GM23248 (cell line): ENCODE results near the gene HERC2.
"Not testable (repeated sequence)": the region's sequence is repeated elsewhere in the genome, so short reads cannot be mapped to it uniquely, and the experiment has no call there.

Experiments
- EZH2 ChIP-seq: fragments of 200-600 bp; sonication (generic); IDR thresholded peaks from 2 replicates; pipeline ENCODE4 v1.6.1; 2018; ENCODE audit warnings: antibody characterized with exemption, mild to moderate bottlenecking; ENCODE audit not compliant: insufficient read depth, poor library complexity, severe bottlenecking
- EZH2phosphoT487 ChIP-seq: fragments of 200-600 bp; sonication (generic); IDR thresholded peaks from 2 replicates; pipeline ENCODE4 v1.6.1; 2018; ENCODE audit warnings: antibody characterized with exemption, moderate library complexity, mild to moderate bottlenecking, low read depth; ENCODE audit not compliant: insufficient read depth

DNA sequence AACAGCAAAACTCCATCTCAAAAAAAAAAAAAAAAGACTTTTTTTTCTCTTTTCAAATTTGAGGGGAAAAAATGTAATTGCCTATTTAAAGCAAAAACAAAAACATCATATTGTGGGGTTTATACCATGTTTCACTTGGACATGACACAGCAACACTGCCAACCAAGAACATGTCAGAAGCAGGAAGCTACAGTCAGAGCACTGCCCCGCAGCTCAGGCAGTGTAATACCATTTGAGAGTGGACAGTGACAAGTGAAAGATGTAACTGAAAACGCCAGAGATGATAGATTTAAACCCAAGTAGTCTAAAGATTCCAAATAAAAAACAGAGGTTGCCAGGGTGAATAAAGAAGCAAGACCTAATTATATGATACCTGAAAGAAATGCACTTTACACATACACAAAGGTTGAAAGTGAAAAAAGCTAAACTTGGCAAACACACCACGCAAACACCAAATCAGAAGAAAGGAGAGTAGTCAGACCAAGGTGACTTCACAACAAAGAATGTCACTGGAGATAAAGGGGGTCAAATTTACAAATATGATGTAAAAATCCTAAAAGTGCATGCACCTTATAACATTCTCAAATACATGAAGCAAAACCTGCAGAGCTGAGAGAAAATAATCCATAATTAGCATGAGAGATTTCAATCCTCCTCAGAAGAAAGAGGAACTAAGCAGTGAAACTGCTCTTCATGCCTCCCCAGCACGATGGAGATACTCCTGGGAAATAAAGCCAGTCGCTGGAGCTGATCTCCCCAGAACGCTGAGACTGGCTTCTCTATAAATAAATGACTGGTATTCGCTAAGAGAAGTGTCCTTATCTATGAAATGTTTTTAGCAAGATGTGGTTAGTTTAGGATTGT is 32.9 kb downstream of the HERC2 start:
- TF ChIP-seq EZH2phosphoT487, EZH2: not testable (repeated sequence)
